Calu3 (cell line): ENCODE data around the gene UFD1. TPM values are rescaled to one million over a fixed set of nuclear protein-coding genes. Genes with fewer than 3 reads are reported as not detected.
A peak's percentile ranks its signal among the peaks of the same experiment; 100 is the strongest.

ENCODE experiments used
- BruUV-seq: library from RNA; stranded (reverse); fragments of 400-500 nt; replicated peaks from 2 replicates; lab custom pipeline; 2021; lab: Mats Ljungman, UMichigan
- CTCF ChIA-PET: fragments of 300-600 bp; sonication (Branson Sonifier 250); formaldehyde crosslinking; loops from one replicate; lab custom pipeline; 2022; ENCODE audit warnings: antibody characterized with exemption; lab: Charles Lee
- DNase-seq: peaks from one replicate; pipeline ENCODE4 v3.0.0; 2022
- H3K27ac Mint-ChIP-seq: one replicate; pipeline ENCODE4 v1.8.0; 2022; ENCODE audit warnings: mixed read lengths; ENCODE audit not compliant: unreplicated experiment
- H3K27me3 Mint-ChIP-seq: one replicate; pipeline ENCODE4 v1.8.0; 2022; ENCODE audit warnings: mixed read lengths; ENCODE audit not compliant: unreplicated experiment
- H3K36me3 Mint-ChIP-seq: one replicate; pipeline ENCODE4 v1.8.0; 2022; ENCODE audit warnings: mild to moderate bottlenecking, moderate library complexity, mixed read lengths; ENCODE audit not compliant: insufficient read depth, unreplicated experiment
- H3K4me1 Mint-ChIP-seq: one replicate; pipeline ENCODE4 v1.8.0; 2022; ENCODE audit warnings: mild to moderate bottlenecking, low read depth, mixed read lengths; ENCODE audit not compliant: unreplicated experiment
- H3K4me3 Mint-ChIP-seq: one replicate; pipeline ENCODE4 v1.8.0; 2022; ENCODE audit warnings: mild to moderate bottlenecking, low read depth, moderate library complexity, mixed read lengths; ENCODE audit not compliant: unreplicated experiment
- H3K9me3 Mint-ChIP-seq: one replicate; pipeline ENCODE4 v1.8.0; 2022; ENCODE audit warnings: low read depth, mixed read lengths; ENCODE audit not compliant: unreplicated experiment
- intact Hi-C: fragments of 100-400 bp; cut with micrococcal nuclease; formaldehyde crosslinking; loops from one replicate; pipeline ENCODE4 v1.10.0; 2022; ENCODE audit not compliant: unreplicated experiment
- total RNA-seq: library from RNA; stranded (reverse); gene quantifications from 2 replicates; pipeline ENCODE4 v1.2.3, GENCODE V29; 2022
- TF ChIP-seq, protein P1 (sequence below): fragments of 200-600 bp; IDR thresholded peaks from one replicate; pipeline ENCODE4 v1.8.0; 2022; ENCODE audit warnings: antibody characterized with exemption; ENCODE audit not compliant: unreplicated experiment

The UFD1 gene
- total RNA-seq, 1 experiment from 2014 or later = 95.7 TPM

DNA sequence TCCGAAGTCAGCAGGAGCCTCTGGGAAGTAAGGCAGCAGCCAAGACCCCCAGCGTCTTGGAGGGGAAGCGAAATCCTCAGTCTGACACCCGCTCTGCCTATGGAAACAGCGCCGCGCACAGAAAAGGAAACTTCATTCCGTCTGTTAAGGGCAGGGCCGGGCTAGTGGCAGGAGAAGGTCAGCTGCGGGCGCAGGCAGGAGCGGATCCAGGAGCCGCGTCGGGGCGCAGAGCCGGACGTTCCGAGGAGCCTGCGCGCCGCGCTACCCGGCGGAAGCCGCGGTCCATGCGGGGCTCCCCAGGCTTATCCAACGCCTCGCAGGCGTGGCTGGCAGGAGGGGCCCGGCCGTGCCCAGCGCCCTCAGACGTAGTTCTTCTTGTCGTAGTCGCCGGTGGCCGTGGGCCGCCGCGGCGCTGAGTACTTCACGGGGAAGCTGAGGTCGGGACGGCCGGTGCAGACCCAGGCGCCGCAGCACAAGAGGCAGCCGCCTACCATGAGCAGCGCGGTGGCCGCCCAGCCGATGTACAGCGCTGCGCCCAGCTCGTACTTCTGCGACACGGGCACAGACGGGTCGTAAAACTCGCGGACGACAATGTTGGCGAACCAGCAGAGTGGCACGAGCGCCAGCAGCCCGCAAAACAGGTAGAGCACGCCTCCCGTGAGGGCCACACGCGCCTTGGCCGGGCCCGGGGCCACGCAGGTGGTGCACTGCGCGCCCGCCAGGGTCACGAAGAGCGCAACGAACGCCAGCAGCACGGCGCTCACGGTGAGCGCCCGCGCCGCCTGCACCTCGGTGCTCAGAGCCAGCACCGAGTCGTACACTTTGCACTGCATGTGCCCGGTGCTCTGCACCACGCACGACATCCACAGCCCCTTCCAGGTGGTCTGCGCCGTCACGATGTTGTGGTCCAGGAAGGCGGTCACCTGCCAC is 44.5 kb upstream of the UFD1 start:
- Mint-ChIP-seq H3K9me3 (no peaks in the 10 kb centered on the region), H3K4me1 (no peaks in the 10 kb centered on the region), H3K4me3 (peak overlapping the region; percentile 17), H3K36me3 (peaks cover 10% of the 10 kb centered on the region), H3K27ac (no peak overlapping the region), H3K27me3 (peaks cover 44% of the 10 kb centered on the region)
- no TSS peak for BruUV-seq
- CTCF ChIA-PET = no interaction called here
- intact Hi-C loops = no loop called here
- no peak for DNase-seq
- TF ChIP-seq, protein P1, sequence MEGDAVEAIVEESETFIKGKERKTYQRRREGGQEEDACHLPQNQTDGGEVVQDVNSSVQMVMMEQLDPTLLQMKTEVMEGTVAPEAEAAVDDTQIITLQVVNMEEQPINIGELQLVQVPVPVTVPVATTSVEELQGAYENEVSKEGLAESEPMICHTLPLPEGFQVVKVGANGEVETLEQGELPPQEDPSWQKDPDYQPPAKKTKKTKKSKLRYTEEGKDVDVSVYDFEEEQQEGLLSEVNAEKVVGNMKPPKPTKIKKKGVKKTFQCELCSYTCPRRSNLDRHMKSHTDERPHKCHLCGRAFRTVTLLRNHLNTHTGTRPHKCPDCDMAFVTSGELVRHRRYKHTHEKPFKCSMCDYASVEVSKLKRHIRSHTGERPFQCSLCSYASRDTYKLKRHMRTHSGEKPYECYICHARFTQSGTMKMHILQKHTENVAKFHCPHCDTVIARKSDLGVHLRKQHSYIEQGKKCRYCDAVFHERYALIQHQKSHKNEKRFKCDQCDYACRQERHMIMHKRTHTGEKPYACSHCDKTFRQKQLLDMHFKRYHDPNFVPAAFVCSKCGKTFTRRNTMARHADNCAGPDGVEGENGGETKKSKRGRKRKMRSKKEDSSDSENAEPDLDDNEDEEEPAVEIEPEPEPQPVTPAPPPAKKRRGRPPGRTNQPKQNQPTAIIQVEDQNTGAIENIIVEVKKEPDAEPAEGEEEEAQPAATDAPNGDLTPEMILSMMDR = no peak

DNA sequence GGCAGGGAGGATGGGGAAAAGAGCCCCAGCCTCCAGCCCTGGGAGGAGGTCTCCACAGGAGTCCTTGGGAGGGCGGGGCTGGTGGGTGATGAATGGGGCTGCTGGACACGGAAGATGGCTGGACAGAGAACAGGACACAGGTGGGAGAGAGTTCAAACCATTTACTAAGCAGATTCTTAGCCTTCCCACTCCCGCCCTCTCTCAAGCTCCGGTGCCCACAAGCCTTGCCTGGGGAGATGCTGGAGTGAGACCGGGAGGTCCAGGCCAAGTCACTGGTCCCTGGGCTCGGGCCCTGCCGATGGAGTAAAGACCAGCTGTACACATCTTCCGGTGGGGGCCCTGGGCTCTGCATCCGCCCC is 43.9 kb upstream of the UFD1 start:
- Mint-ChIP-seq H3K9me3 (no peaks in the 10 kb centered on the region), H3K36me3 (peaks cover 13% of the 10 kb centered on the region), H3K27ac (no peak overlapping the region), H3K4me1 (no peaks in the 10 kb centered on the region), H3K4me3 (no peak overlapping the region), H3K27me3 (peaks cover 38% of the 10 kb centered on the region)
- intact Hi-C loops = no loop called here
- TSS peak; percentile 13 for BruUV-seq
- no peak for DNase-seq
- TF ChIP-seq, protein P1 = no peak
- CTCF ChIA-PET = no interaction called here

DNA sequence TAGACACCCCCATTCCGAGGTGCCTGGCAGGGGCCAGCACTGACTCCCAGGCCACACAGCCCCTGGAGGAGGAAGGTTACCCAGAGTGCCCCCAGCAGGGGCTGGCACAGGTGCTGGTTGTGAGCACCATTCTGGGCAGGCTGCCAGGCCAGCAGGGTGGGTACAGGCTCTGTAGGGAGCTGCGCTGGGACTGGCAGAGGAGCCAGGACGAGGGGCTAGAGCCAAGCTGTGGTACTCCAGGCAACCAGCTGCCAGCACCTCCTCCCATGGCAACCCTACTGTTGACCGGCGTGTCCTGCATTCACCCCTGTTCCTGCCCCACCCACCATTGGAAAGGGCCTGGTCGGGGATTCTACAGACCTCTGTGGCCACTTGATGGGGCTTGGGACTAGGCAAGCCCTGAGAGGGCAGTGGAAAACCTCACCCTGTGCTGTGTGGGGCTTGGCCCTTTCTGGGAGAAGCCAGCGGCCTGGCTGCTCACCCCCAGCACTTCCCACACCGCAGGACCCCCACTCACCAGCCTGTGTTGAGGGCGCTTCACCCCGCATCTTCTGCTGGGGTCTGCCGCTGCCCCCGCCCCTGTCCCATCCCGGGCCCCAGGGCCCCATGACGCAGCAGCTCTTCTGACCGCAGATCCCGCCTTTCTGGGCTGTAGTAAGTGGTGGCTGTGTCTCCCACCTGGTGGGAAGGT is 43.3 kb upstream of the UFD1 start:
- TF ChIP-seq, protein P1 = no peak
- H3K36me3 Mint-ChIP-seq = peaks cover 13% of the 10 kb centered on the region
- no peaks in the 10 kb centered on the region for H3K4me1 Mint-ChIP-seq
- DNase-seq = no peak
- H3K4me3 Mint-ChIP-seq = no peak overlapping the region
- CTCF ChIA-PET = no interaction called here
- no peaks in the 10 kb centered on the region for H3K9me3 Mint-ChIP-seq
- H3K27me3 Mint-ChIP-seq = peaks cover 33% of the 10 kb centered on the region
- no TSS peak for BruUV-seq
- no peak overlapping the region for H3K27ac Mint-ChIP-seq
- intact Hi-C loops = no loop called here

DNA sequence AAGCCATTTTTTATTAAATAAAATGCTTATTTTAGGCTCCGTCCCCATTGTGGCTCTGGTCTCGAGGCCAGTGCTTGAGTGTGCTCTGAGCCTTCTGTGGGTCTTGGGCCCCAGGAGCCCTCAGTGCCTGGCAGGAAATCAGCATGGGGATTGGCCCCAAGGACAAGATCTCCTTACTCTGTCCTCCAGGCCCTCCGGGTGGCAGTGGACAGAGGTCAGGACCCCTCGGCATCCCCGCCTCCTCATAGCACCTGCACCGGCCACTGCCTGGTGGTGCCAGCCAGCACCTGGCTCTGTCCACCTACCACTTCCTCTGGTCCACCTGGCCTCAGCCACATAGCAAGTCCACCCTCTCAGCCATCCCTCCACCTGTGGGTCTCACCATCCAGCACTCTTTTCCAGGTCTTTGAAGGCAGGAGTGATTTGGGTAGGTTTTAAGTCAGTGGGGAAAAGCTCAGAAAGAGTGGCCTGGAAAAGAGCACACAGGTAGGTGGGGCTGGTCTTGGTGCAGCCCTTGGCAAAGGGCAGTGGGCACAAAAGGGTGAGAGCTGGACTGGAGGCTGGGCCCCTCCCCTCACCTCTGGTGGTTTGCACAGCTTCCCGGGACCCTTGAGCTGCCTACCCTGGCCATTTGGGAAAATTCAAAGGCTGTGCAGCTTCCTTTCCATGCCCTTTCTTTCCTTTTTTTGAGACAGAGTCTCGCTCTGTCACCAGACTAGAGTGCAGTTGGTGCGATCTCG is 41.7 kb upstream of the UFD1 start:
- intact Hi-C loops = no loop called here
- Mint-ChIP-seq H3K4me1 (no peaks in the 10 kb centered on the region), H3K36me3 (peaks cover 16% of the 10 kb centered on the region), H3K27me3 (peaks cover 17% of the 10 kb centered on the region), H3K9me3 (no peaks in the 10 kb centered on the region), H3K27ac (no peak overlapping the region), H3K4me3 (no peak overlapping the region)
- BruUV-seq = no TSS peak
- TF ChIP-seq, protein P1 = no peak
- DNase-seq = no peak
- CTCF ChIA-PET = no interaction called here
